ENCODE data around the gene GLOD4.
"Not testable (repeated sequence)": the region's sequence is repeated elsewhere in the genome, so short reads cannot be mapped to it uniquely, and the experiment has no call there.

The GLOD4 gene

DNA sequence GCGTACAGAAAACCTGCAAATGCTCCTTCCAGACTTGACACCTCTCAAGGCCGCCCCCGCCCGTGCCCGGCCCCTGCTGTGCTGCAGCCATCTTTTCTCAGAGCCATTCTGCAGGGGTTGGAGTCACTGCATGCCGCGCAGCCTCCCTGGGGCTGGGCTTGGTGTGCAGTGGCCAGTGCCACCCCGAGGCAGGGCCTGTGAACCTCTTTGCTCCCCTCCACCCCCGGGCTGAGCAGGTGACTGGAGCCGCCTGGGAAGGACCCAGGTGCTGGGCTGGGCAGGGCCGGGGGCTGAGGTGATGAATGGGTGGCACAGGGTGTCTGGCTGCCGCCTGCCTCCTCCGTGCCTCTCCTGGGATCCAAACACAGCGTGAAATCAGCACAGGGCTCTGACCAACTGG is 20.4 kb upstream of the GLOD4 start:
- DNase-seq: no peak

- DNase-seq: no peak
These were observed 19.6 kb upstream of the GLOD4 start for GRCh38 chr17:801660-802059.

DNA sequence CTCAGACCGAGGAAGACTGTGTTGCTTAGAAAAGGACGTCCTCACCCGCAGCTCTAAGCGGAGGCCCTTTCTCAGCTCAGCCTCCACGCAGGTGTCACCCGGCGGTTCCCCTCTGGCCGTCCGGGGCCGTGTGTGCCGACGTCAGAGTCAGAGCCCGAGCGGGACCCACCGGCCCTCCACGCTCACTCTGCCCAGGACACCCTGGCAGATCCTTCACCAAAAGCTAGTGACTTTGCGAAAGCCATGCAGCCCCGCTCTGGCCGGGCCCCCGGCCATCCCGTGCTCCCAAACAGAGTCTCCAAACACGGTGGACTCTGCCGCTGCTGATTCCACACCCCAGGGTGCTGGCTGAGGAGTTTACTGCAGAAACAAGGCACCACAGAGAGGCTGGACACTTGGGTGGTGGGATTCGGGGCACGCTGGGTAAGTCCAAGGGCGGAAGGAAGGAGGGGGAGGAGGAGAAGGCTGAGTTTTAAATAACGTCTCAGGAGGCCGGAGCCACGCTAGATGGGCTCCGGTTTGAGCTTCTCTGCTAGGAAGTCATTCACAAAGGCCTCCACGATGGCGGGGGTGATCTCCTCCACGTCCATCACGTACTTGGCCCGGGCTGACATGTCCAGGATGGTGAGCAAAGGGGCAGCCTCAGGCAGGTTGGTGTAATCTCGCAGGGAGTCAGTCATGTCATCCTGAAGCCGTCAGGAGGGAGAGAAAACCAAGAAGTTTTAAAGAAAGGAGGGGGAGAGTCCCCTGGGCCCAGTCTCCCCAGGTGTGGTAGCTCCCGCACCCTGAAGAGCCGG is 18.6 kb upstream of the GLOD4 start:
- DNase-seq: no peak

GRCh38 chr17:799261-799660 is 17.2 kb upstream of the GLOD4 start:
- DNase-seq: no peak

DNA sequence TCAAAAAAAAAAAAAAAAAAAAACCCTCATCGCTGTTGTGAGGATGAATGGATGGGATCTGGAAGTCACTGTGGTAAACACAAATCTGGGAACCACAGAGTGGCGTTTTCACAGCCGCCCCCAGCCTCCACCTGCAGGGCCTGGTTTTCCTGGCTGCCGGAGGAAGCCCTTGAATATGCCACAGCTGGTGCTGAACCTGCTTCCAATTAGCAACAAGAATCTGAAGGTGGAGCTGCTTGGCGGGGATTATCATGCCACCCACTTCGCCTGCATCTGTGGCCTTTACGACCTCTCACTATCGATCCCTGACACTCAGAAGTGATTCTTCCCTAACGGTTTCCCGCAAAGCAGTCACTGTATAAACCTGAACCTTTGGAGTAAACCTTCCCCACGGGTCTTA is 16.2 kb upstream of the GLOD4 start:
- DNase-seq: no peak

DNA sequence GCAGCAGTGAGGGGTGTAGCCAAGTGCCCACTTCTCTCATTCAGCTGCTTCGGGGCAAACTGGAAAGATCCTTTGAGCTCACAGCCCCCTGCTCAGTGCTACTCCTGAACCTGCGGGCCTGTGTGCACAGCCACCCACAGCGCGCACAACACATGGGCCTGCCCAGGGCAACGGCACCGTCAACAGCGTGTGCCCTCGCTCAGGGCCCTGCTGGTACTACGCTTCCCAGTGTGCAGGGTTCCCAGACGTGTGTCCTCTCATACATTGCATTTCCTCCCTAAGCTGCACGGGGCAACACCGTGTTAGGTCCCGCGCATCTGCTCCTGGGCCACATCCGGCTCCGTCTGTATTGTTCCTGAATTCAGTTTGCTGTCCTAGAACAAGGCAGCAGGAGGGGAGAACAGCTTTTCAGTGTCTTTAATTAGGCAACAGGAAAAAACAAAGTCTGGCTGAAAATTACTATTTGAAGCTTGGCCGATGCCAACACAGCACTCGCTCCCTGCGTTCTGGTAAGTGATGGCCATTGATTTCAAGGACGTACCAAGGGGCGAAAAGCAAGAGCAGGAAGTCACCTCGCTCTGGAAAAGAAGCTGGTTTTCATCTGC is 15.3 kb upstream of the GLOD4 start:
- DNase-seq: no peak

GRCh38 chr17:796609-797008 is 14.5 kb upstream of the GLOD4 start:
- no peak for DNase-seq

DNA sequence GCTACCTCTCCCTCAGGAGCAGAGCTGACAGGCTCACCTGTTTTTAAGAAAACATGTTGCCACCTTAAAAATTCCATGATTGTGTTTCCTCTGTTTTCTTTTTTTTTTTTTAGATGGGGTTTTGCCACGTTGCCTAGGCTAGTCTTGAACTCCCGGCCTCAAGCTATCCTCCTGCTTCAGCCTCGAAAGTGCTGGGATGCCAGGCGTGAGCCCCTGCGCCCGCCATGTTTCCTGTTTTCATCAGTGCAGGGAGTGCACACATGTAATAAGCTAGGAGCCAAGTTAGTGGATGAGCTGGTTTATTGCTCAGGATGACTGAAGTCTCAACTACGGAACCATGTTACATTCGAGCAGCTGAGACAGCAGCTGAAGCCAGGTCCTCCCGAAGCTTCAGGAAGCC is 13.6 kb upstream of the GLOD4 start:
- no peak for DNase-seq

DNA sequence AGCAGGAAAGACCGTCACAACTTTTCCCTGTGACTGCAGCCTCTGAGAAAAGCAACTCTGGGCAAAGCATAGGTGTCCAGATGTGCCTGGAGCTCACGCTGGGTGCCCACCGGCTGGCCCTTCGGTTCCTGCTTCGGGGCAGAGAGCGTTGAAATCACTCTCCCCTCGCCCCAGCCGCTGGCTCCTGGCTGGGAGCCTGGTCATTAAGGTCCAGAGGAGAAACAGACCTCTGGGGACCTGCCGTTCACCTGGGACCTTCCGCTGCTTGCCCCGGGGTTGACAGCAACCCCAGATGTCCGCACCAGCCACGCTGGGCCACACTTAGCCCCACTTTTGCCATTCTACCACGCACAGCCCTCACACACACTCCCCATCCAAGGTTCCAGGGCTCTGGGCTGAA is 13.2 kb upstream of the GLOD4 start:
- DNase-seq: no peak

DNA sequence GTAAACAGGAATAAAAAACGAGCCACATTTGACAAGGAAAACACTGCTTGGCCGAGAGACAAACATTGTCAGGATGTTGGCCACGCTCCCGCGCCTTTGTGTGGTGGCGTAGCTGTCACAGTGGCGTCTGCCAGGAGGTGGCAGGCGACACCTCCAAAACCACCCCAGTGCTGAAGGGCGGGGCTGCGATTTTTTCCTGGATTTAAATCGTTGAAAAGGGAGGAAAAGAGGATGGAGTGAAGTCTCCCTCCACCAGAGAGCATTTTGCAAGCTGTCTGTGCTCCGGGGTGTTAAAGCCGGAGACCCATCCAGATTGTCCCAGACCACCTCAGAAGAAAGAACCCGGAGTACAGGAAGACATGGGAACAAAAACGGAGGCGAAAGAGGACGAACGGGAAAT is 12.8 kb upstream of the GLOD4 start:
- no peak for DNase-seq

GRCh38 chr17:792277-792676 is 10.2 kb upstream of the GLOD4 start:
- DNase-seq: no peak

DNA sequence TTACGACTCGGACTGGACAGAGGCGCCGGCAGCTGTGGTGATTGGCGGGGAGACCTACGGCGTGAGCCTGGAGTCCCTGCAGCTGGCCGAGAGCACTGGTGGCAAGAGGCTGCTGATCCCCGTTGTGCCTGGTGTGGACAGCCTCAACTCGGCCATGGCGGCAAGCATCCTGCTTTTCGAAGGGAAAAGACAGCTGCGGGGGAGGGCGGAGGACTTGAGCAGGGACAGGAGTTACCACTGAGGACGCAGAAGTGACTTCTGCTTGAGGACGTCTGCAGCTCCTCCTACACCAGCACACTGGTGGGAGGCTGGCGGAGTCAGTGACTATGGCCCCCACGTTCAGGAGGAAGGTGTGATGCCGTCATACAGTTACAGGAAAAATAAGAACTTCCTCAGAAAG is 9.7 kb upstream of the GLOD4 start:
- no peak for DNase-seq

- DNase-seq: not testable (repeated sequence)
These were observed 8.8 kb upstream of the GLOD4 start for GRCh38 chr17:790874-791247.

DNA sequence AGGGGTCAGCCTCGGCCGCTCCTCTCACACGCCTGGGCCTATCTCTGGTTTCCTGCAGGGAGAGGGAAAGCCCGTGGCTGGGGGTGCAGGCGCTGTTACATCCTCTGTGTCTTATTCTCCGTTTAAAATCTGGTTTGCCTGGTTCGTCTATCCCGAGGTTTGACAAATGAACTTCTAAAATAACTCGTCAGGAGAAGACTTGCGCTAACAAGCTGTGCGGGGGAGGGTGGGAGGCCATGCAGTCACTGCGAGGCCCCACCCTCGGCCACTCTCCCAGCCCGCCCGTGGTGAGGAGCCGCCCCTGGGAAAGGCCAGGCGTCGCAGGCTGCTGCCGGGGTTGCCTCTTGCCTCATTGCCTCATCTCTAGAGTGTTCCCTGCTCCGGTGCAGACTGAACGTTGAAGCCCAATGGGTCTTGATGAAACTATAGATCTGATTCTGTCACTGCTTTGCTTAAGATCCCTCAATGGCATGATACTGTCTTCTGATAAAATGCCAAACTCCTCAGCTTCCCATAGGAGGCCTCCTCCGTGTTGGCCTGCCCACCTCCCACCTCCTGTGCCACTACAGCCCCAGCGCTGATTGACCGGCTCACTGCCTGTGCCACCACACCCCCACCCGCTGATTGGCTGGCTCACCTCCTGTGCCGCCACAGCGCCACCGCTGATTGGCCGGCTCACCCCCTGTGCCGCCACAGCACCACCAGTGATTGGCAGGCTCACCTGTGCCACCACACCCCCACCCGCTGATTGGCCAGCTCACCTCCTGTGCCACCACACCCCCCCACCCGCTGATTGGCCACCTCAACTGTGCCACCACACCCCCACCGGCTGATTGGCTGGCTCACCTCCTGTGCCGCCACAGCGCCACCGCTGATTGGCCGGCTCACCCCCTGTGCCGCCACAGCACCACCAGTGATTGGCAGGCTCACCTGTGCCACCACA is 8.1 kb upstream of the GLOD4 start:
- not testable (repeated sequence) for DNase-seq

GRCh38 chr17:789160-789840 is 7.2 kb upstream of the GLOD4 start:
- no peak for DNase-seq

GRCh38 chr17:788551-788950 is 6.5 kb upstream of the GLOD4 start:
- DNase-seq: no peak

DNA sequence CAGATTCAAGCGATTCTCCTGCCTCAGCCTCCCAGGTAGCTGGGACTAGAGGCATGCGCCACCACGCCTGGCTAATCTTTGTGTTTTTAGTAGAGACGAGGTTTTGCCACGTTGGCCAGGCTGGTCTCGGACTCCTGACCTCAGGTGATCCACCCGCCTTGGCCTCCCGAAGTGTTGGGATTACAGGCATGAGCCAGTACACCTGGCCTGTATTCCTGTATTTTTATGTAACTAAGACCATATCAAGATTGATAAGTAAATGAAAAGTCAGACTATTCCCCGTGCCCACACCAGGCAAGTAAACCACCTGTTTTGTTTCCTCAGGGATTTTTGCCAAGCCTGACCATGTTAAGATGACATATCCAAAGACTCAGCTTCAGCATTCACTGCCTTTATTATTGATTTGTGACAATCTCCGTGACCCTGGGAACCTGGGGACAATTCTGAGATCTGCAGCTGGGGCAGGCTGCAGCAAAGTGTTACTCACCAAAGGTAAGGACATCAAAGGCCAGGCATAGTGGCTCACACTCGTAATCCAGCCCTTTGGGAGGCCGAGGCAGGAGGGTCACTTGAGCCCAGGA is 5.7 kb upstream of the GLOD4 start:
- no peak for DNase-seq

- DNase-seq: not testable (repeated sequence)
These were observed 3.8 kb upstream of the GLOD4 start for GRCh38 chr17:785901-786300.

- DNase-seq: no peak
These were observed 2.1 kb upstream of the GLOD4 start for GRCh38 chr17:784143-784542.

- DNase-seq: no peak
These were observed 4.0 kb downstream of the GLOD4 start for GRCh38 chr17:778096-778495.

- DNase-seq: no peak
These were observed 7.8 kb downstream of the GLOD4 start for GRCh38 chr17:774313-774584.

DNA sequence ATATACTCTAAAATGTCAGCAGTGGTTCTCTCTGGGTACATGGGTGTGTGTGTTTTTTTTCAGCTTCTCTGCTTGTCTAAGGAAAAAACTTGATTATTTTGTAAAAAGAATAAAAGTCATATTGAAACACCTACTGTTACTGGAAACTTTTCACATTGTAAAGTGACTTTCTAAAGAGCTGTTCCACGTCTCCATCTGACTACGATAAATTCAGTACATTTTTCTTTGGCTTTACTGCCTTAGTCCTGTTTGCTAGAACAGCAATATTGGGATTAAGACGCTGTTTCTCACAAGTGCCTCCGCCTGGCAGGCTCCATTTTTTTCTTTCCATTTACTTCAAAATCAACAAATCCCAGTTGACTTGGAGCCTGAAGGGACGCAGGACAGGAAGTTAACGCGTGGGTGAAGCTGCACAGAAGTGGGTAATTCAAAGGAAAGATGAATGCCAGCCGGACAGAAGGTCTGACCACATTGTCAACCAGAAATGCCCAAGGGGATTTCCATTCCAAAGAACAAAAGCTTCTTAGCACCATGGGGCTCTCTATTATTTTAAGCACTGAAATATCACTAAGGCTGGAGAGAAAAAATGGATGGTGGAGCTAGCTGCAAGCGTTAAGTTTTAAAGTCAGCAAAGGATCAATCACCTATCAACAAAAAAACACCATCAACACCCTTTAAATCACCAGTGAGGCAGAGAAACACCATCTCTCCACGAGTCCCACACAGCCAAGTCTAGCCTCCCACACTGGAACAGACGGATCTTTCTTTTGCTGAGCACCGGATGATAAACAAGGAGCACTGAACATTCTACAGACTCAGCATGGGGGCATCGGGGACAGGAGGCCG is 8.4 kb downstream of the GLOD4 start:
- no peak for DNase-seq

Measured in cortex of kidney (tissue), 1 donor.